MCF 10A (cell line): ENCODE data around the gene GNB1L. TPM values are rescaled to one million over a fixed set of nuclear protein-coding genes. Genes with fewer than 3 reads are reported as not detected.
"Not testable (repeated sequence)": the region's sequence is repeated elsewhere in the genome, so short reads cannot be mapped to it uniquely, and the experiment has no call there.

Experiments used
- BruUV-seq: library from RNA; stranded (reverse); fragments of 400-500 nt; replicated peaks from 2 replicates; lab custom pipeline; 2021; lab: Mats Ljungman, UMichigan
- CTCF ChIA-PET: fragments of 300-600 bp; sonication (Branson Sonifier 250); formaldehyde crosslinking; extraction: SDS; loops from one replicate; lab custom pipeline; 2021; ENCODE audit warnings: antibody characterized with exemption, inconsistent platforms; lab: Yijun Ruan, JAX
- POLR2A ChIA-PET: fragments of 300-600, 350-650 bp; sonication (Branson Sonifier 250); formaldehyde crosslinking; extraction: SDS; loops from one replicate; lab custom pipeline; 2020; ENCODE audit warnings: antibody characterized with exemption, inconsistent platforms; lab: Yijun Ruan, JAX
- DNase-seq: peaks from one replicate; pipeline ENCODE4 v3.0.0-alpha.2; 2018; ENCODE audit not compliant: unreplicated experiment
- H3K27ac Mint-ChIP-seq: one replicate; pipeline ENCODE4 v1.8.0; 2022; ENCODE audit warnings: mild to moderate bottlenecking, low read depth, mixed read lengths; ENCODE audit not compliant: unreplicated experiment
- H3K27me3 Mint-ChIP-seq: one replicate; pipeline ENCODE4 v1.8.0; 2022; ENCODE audit warnings: mixed read lengths; ENCODE audit not compliant: insufficient read depth, unreplicated experiment
- H3K36me3 Mint-ChIP-seq: one replicate; pipeline ENCODE4 v1.8.0; 2022; ENCODE audit warnings: mild to moderate bottlenecking, moderate library complexity, mixed read lengths; ENCODE audit not compliant: insufficient read depth, unreplicated experiment
- H3K4me1 Mint-ChIP-seq: one replicate; pipeline ENCODE4 v1.8.0; 2022; ENCODE audit warnings: mixed read lengths; ENCODE audit not compliant: insufficient read depth, unreplicated experiment
- H3K4me3 Mint-ChIP-seq: one replicate; pipeline ENCODE4 v1.8.0; 2022; ENCODE audit warnings: mild to moderate bottlenecking, moderate library complexity, mixed read lengths; ENCODE audit not compliant: unreplicated experiment
- H3K9me3 Mint-ChIP-seq: one replicate; pipeline ENCODE4 v1.8.0; 2022; ENCODE audit warnings: mixed read lengths; ENCODE audit not compliant: unreplicated experiment
- CTCF ChIP-seq: fragments of 200-600 bp; IDR thresholded peaks from one replicate; pipeline ENCODE4 v1.8.0; 2022; ENCODE audit warnings: antibody characterized with exemption, mild to moderate bottlenecking; ENCODE audit not compliant: unreplicated experiment
- intact Hi-C: fragments of 100-400 bp; cut with micrococcal nuclease; formaldehyde crosslinking; loops from 2 replicates; pipeline ENCODE4 v1.14.1; 2022
- total RNA-seq: library from RNA; stranded (reverse); gene quantifications from 2 replicates; pipeline ENCODE4 v1.2.3, GENCODE V29; 2022

Gene GNB1L
- total RNA-seq, 1 experiment from 2014 or later = 4.3 TPM

DNA sequence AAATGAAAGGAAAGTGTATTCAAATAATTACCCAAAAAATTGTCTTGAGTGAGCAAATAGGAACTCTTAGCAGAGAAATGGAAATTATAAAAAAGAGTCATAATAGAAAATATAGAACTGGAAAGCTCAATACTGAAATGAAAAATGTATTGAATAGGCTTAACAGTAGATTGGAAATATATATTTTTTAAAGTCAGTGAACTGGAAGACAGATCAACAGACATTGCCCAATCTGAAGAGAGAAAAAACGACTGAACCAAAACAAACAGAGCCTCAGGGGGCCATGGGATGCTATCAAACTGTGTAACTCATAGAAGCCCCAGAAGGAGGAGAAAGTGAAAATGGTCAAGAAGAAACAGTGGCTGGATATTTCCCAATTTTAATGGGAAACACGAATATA, 61.5 kb downstream of the GNB1L start:
- no peaks in the 10 kb centered on the region for H3K27me3 Mint-ChIP-seq
- intact Hi-C loops = no loop called here
- H3K4me1 Mint-ChIP-seq = no peaks in the 10 kb centered on the region
- H3K36me3 Mint-ChIP-seq = peaks cover 6% of the 10 kb centered on the region
- no TSS peak for BruUV-seq
- ChIA-PET POLR2A (interaction anchor here (0.5 to 0.9 kb wide), 2 partner anchors 88 to 140 kb away, joined by 3 read pairs; no protein-coding TSS in a partner anchor), CTCF (no interaction called here)
- no peak overlapping the region for H3K27ac Mint-ChIP-seq
- DNase-seq = no peak
- no peak overlapping the region for H3K4me3 Mint-ChIP-seq
- H3K9me3 Mint-ChIP-seq = no peaks in the 10 kb centered on the region
- no peak for TF ChIP-seq CTCF

DNA sequence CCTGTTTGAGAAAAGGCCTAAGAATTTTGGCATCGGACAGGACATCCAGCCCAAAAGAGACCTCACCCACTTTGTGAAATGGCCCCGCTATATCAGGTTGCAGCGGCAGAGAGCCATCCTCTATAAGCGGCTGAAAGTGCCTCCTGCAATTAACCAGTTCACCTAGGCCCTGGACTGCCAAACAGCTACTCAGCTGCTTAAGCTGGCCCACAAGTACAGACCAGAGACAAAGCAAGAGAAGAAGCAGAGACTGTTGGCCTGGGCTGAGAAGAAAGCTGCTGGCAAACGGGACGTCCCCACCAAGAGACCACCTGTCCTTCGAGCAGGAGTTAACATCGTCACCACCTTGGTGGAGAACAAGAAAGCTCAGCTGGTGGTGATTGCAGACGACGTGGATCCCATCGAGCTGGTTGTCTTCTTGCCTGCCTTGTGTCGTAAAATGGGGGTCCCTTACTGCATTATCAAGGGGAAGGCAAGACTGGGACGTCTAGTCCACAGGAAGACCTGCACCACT, 62.2 kb downstream of the GNB1L start:
- H3K4me1 Mint-ChIP-seq, H3K9me3 Mint-ChIP-seq, DNase-seq, H3K27me3 Mint-ChIP-seq, H3K27ac Mint-ChIP-seq, intact Hi-C loops, H3K4me3 Mint-ChIP-seq, H3K36me3 Mint-ChIP-seq, BruUV-seq: not testable (repeated sequence)
- CTCF ChIA-PET = interaction anchor here (1.3 kb wide), 1 partner anchor 37 kb away, joined by 3 read pairs; no protein-coding TSS in a partner anchor
- POLR2A ChIA-PET = interaction anchor here (0.5 kb wide), 1 partner anchor 141 kb away, joined by 3 read pairs; no protein-coding TSS in a partner anchor

DNA sequence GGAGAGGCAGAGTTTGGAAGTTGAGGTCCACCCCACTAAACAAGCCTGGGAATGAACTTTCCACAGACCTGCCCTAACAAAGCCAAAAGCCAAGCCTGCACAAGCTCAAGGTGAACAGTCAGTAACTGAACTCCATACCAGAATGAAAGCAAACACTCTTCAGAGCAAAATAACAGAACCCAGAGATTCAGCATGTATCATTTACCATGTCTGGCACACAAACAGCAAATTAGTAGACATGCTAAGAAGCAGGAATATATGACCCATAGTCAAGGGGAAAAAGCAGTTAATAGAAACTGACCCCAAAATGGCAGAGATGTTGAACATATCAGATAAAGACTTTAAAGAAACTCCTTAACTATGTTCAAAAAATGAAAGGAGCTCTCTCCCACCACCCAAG, 62.8 kb downstream of the GNB1L start:
- Mint-ChIP-seq H3K4me3 (no peak overlapping the region), H3K27ac (no peak overlapping the region), H3K4me1 (no peaks in the 10 kb centered on the region), H3K27me3 (no peaks in the 10 kb centered on the region), H3K36me3 (peaks cover 6% of the 10 kb centered on the region), H3K9me3 (no peaks in the 10 kb centered on the region)
- TF ChIP-seq CTCF = no peak
- DNase-seq = no peak
- intact Hi-C loops = no loop called here
- CTCF ChIA-PET = interaction anchor here (0.7 to 1.3 kb wide), 2 partner anchors 36 to 40 kb away, joined by 3 read pairs; no protein-coding TSS in a partner anchor
- no TSS peak for BruUV-seq
- POLR2A ChIA-PET = no interaction called here

DNA sequence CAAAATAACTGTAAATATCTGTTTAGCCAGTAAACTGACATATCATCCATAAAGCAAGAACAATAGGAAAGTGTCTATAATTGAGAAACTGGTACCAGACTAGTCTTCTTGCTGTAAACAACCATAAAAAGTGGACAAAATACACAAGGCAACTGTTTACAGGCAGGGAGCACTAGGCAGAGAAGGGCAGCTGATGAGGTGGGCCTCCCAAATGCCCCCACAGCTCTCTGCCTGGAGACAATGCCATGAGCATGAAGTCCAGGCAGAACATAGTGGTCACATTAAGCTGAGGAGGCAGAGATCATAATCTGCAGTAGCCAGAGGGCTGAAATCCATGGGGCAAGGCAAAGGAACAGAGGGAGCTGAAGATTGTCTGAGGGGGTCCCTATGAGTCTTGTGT, 63.4 kb downstream of the GNB1L start:
- Mint-ChIP-seq H3K27me3 (no peaks in the 10 kb centered on the region), H3K27ac (no peak overlapping the region), H3K36me3 (peaks cover 6% of the 10 kb centered on the region), H3K9me3 (no peaks in the 10 kb centered on the region), H3K4me3 (no peak overlapping the region), H3K4me1 (no peaks in the 10 kb centered on the region)
- intact Hi-C loops = no loop called here
- no peak for TF ChIP-seq CTCF
- POLR2A ChIA-PET = interaction anchor here (1.0 kb wide), 1 partner anchor 33 kb away, joined by 3 read pairs; no protein-coding TSS in a partner anchor
- CTCF ChIA-PET = interaction anchor here (0.7 kb wide), 1 partner anchor 39 kb away, joined by 3 read pairs; no protein-coding TSS in a partner anchor
- no TSS peak for BruUV-seq
- no peak for DNase-seq
